ENCODE data around the gene PTPRZ1.

Gene PTPRZ1

GRCh38 chr7:121966935-121967332 lies 94.0 kb downstream of the PTPRZ1 start:
- TF ChIP-seq CSDC2 (CRISPR knock-in tag; IDR thresholded peaks at IDR 0.05) (no peak), ZNF565 (CRISPR knock-in tag; conservative IDR thresholded peaks at IDR 0.05; ENCODE audit: low read depth) (no peak)
- ATAC-seq = no peak

GRCh38 chr7:121985476-121986030 lies 112.6 kb downstream of the PTPRZ1 start:
- ATAC-seq = peak; percentile 57; the same call in 2 of the 3 replicates
- TF ChIP-seq, protein P1, sequence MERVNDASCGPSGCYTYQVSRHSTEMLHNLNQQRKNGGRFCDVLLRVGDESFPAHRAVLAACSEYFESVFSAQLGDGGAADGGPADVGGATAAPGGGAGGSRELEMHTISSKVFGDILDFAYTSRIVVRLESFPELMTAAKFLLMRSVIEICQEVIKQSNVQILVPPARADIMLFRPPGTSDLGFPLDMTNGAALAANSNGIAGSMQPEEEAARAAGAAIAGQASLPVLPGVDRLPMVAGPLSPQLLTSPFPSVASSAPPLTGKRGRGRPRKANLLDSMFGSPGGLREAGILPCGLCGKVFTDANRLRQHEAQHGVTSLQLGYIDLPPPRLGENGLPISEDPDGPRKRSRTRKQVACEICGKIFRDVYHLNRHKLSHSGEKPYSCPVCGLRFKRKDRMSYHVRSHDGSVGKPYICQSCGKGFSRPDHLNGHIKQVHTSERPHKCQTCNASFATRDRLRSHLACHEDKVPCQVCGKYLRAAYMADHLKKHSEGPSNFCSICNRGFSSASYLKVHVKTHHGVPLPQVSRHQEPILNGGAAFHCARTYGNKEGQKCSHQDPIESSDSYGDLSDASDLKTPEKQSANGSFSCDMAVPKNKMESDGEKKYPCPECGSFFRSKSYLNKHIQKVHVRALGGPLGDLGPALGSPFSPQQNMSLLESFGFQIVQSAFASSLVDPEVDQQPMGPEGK (CRISPR knock-in tag; IDR thresholded peaks at IDR 0.05; ENCODE audit: borderline replicate concordance) = no peak
- TF ChIP-seq RARB (CRISPR knock-in tag; IDR thresholded peaks at IDR 0.05) = no peak
- TF ChIP-seq PPARA (CRISPR knock-in tag; IDR thresholded peaks at IDR 0.05; ENCODE audit: borderline replicate concordance) = no peak
- TF ChIP-seq ZFP30 (CRISPR knock-in tag; IDR thresholded peaks at IDR 0.05) = no peak
- TF ChIP-seq OSR1 (CRISPR knock-in tag; IDR thresholded peaks at IDR 0.05) = no peak
- no peak for TF ChIP-seq ZNF70 (CRISPR knock-in tag; IDR thresholded peaks at IDR 0.05)
- TF ChIP-seq, protein P2, sequence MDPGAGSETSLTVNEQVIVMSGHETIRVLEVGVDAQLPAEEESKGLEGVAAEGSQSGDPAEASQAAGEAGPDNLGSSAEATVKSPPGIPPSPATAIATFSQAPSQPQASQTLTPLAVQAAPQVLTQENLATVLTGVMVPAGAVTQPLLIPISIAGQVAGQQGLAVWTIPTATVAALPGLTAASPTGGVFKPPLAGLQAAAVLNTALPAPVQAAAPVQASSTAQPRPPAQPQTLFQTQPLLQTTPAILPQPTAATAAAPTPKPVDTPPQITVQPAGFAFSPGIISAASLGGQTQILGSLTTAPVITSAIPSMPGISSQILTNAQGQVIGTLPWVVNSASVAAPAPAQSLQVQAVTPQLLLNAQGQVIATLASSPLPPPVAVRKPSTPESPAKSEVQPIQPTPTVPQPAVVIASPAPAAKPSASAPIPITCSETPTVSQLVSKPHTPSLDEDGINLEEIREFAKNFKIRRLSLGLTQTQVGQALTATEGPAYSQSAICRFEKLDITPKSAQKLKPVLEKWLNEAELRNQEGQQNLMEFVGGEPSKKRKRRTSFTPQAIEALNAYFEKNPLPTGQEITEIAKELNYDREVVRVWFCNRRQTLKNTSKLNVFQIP (CRISPR knock-in tag; IDR thresholded peaks at IDR 0.05; ENCODE audit: borderline replicate concordance, low read depth) = no peak
- TF ChIP-seq ZFP3 (CRISPR knock-in tag; IDR thresholded peaks at IDR 0.05) = no peak
- TF ChIP-seq TSHZ2 (CRISPR knock-in tag; IDR thresholded peaks at IDR 0.05) = no peak
- no peak for TF ChIP-seq ZNF8 (CRISPR knock-in tag; IDR thresholded peaks at IDR 0.05)
- TF ChIP-seq ARNTL (CRISPR knock-in tag; IDR thresholded peaks at IDR 0.05; ENCODE audit: borderline replicate concordance, low read depth) = no peak
- TF ChIP-seq CSDC2 (CRISPR knock-in tag; IDR thresholded peaks at IDR 0.05) = no peak
- TF ChIP-seq SNAI2 (CRISPR knock-in tag; IDR thresholded peaks at IDR 0.05) = no peak
- TF ChIP-seq CSRNP3 (CRISPR knock-in tag; IDR thresholded peaks at IDR 0.05) = no peak
- no peak for TF ChIP-seq ESRRG (CRISPR knock-in tag; IDR thresholded peaks at IDR 0.05)
- no peak for TF ChIP-seq BACH2 (CRISPR knock-in tag; IDR thresholded peaks at IDR 0.05; ENCODE audit: borderline replicate concordance)
- no peak for TF ChIP-seq CREB5 (CRISPR knock-in tag; IDR thresholded peaks at IDR 0.05; ENCODE audit: low read depth)
- no peak for TF ChIP-seq ISL1 (CRISPR knock-in tag; IDR thresholded peaks at IDR 0.05)

DNA sequence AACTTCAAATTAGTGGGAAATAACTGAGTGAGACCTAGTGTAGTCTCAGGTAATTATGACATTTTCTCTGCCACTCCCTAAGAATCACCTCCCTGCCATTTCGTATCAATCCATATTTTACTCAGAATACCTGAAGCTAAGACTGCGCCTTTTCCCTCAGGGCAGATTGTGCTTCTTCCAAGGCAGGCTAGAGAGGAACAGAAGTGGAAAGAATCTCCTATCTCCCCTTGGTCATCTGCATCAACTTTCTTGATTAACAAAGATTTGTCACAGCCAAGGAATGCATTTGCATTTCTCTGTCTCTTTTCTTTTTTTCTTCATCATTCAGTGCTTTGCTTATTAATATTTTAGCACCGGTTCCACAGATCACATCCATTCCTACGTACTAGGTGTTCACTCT lies 119.1 kb downstream of the PTPRZ1 start:
- no peak for ATAC-seq
- TF ChIP-seq, protein P2 (CRISPR knock-in tag; IDR thresholded peaks at IDR 0.05; ENCODE audit: borderline replicate concordance, low read depth) = no peak
- TF ChIP-seq TCF4 (CRISPR knock-in tag; IDR thresholded peaks at IDR 0.05; ENCODE audit: borderline replicate concordance) = no peak
- no peak for TF ChIP-seq RARB (CRISPR knock-in tag; IDR thresholded peaks at IDR 0.05)
- no peak for TF ChIP-seq ARNTL (CRISPR knock-in tag; IDR thresholded peaks at IDR 0.05; ENCODE audit: borderline replicate concordance, low read depth)
- no peak for TF ChIP-seq CSDC2 (CRISPR knock-in tag; IDR thresholded peaks at IDR 0.05)
- no peak for TF ChIP-seq TOX (CRISPR knock-in tag; IDR thresholded peaks at IDR 0.05; ENCODE audit: borderline replicate concordance)
- TF ChIP-seq BACH2 (CRISPR knock-in tag; IDR thresholded peaks at IDR 0.05; ENCODE audit: borderline replicate concordance) = no peak
- no peak for TF ChIP-seq ZNF565 (CRISPR knock-in tag; conservative IDR thresholded peaks at IDR 0.05; ENCODE audit: low read depth)
- no peak for TF ChIP-seq CREB5 (CRISPR knock-in tag; IDR thresholded peaks at IDR 0.05; ENCODE audit: low read depth)
- TF ChIP-seq ESRRG (CRISPR knock-in tag; IDR thresholded peaks at IDR 0.05) = no peak
- TF ChIP-seq CSRNP3 (CRISPR knock-in tag; IDR thresholded peaks at IDR 0.05) = no peak
- no peak for TF ChIP-seq ZNF70 (CRISPR knock-in tag; IDR thresholded peaks at IDR 0.05)
- TF ChIP-seq PPARA (CRISPR knock-in tag; IDR thresholded peaks at IDR 0.05; ENCODE audit: borderline replicate concordance) = no peak
- TF ChIP-seq OSR1 (CRISPR knock-in tag; IDR thresholded peaks at IDR 0.05) = no peak
- TF ChIP-seq ZFP3 (CRISPR knock-in tag; IDR thresholded peaks at IDR 0.05) = no peak
- TF ChIP-seq ISL1 (CRISPR knock-in tag; IDR thresholded peaks at IDR 0.05) = no peak
- TF ChIP-seq ZFP30 (CRISPR knock-in tag; IDR thresholded peaks at IDR 0.05) = no peak
- TF ChIP-seq ZC3H10 (CRISPR knock-in tag; IDR thresholded peaks at IDR 0.05) = no peak

Measured in SK-N-SH treated with all-trans-retinoic acid at 6 μM for 48 hours (cell line).